Kidney (tissue), 14 donors: ENCODE data around the gene GRIA3. TPM values are rescaled to one million over a fixed set of nuclear protein-coding genes. Genes with fewer than 3 reads are reported as not detected.

Source experiments
- DNase-seq, 5 donors: peaks; one replicate each; pipeline ENCODE4 v3.0.0-alpha.2; 2013 to 2020
- FAIRE-seq: peaks from 2 replicates; lab custom pipeline; 2012; peaks lifted over from hg19 to GRCh38; lab: Jason Lieb, UNC
- H3K27ac ChIP-seq, 2 donors: one replicate each; pipeline ENCODE4 v1.7.0; 2013; ENCODE audit warnings: low read depth in 2 of 2, low read length in 2 of 2, inconsistent platforms in 1 of 2
- H3K27me3 ChIP-seq: one replicate; pipeline ENCODE4 v1.7.1; 2013; ENCODE audit warnings: low read length, inconsistent platforms; ENCODE audit not compliant: control insufficient read depth, insufficient read depth
- H3K36me3 ChIP-seq, 3 donors: one replicate each; pipeline versions ENCODE4 v1.7.0 to v1.7.1; 2013; ENCODE audit warnings: low read length in 3 of 3, control low read depth in 1 of 3, inconsistent platforms in 1 of 3; ENCODE audit not compliant: insufficient read depth in 3 of 3, control insufficient read depth in 2 of 3
- H3K4me1 ChIP-seq, 3 donors: one replicate each; pipeline versions ENCODE4 v1.7.0 to v1.7.1; 2013; ENCODE audit warnings: low read length in 3 of 3, inconsistent platforms in 1 of 3, low read depth in 1 of 3; ENCODE audit not compliant: control insufficient read depth in 2 of 3, insufficient read depth in 2 of 3
- H3K4me3 ChIP-seq, 3 donors: one replicate each; pipeline versions ENCODE4 v1.7.0 to v1.8.1; 2013; ENCODE audit warnings: low read length in 3 of 3, control low read depth in 1 of 3, inconsistent platforms in 1 of 3
- H3K9ac ChIP-seq, 3 donors: one replicate each; pipeline versions ENCODE4 v1.7.0 to v1.7.1; 2013; ENCODE audit warnings: low read length in 3 of 3, control low read depth in 1 of 3, inconsistent platforms in 1 of 3
- H3K9me3 ChIP-seq, 3 donors: one replicate each; pipeline versions ENCODE4 v1.7.0 to v1.7.1; 2013; ENCODE audit warnings: low read length in 3 of 3, control low read depth in 1 of 3, inconsistent platforms in 1 of 3; ENCODE audit not compliant: control insufficient read depth in 2 of 3, insufficient read depth in 1 of 3
- intact Hi-C: fragments of 100-400 bp; cut with DNase I; formaldehyde crosslinking; loops from one replicate; pipeline ENCODE4 v1.11.1; 2022
- polyA plus RNA-seq: library from polyadenylated mRNA; stranded (reverse); fragments of 350-450 nt; fragmentation: Illumina TruSeq; extraction: RNeasy Lipid Tissue Mini Kit (QIAGEN cat#74804); gene quantifications from one replicate; pipeline ENCODE4 v1.2.3, GENCODE V29; 2014; ENCODE audit warnings: low read depth, low replicate concordance; ENCODE audit not compliant: insufficient read depth
- total RNA-seq: library from RNA; stranded (reverse); fragmentation: NEBNext Ultra II Directional; extraction: Animal tissue kit (Norgen Biotek cat#: 25700); gene quantifications from one replicate; pipeline ENCODE4 v1.2.1, GENCODE V29; 2021
- TF ChIP-seq, protein P1 (sequence below): IDR thresholded peaks from 3 replicates; pipeline ENCODE4 v1.5.1; 2012; ENCODE audit warnings: mild to moderate bottlenecking, moderate library complexity, borderline replicate concordance; ENCODE audit not compliant: insufficient read depth; ENCODE audit errors: extremely low read depth
- donor health status: control.
- donor health status: control.
- donor health status: control.
- donor health status: control.
- donor health status: control.
- donor health status: DM: yes; HTN: yes; CAD: no.
- donor health status: Normal renal cell carcinoma (clear cell type).

Gene GRIA3
- total and polyA plus RNA-seq, 2 donors from 2014 or later, result 1.4 to 5.8 TPM

DNA sequence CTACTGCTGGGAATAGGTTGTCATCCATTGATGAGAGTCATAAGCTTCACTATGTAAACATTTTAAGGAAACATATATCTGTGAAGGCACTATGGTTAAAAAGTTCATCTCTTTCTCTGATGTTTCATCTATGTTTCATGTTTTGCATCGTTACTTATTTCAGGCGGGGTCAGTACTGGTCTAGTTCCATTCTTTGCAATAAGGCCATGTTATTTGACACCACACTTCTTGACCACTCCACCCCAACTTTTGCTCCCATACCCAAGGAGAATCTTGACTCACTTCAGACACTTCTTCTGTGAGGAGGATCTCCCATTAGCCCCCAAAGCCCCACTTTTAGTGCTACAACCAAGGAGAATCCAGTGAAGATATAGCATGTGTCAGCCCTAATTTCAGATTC, 119.4 kb downstream of the GRIA3 start:
- Histone ChIP-seq H3K4me3 (no peak overlapping the region), H3K9me3 (no peaks in the 10 kb centered on the region), H3K9ac (no peak overlapping the region), H3K27me3 (no peaks in the 10 kb centered on the region), H3K4me1 (no peaks in the 10 kb centered on the region), H3K27ac (no peak overlapping the region), H3K36me3 (no peaks in the 10 kb centered on the region)
- no peak for FAIRE-seq
- intact Hi-C loops, result no loop called here
- TF ChIP-seq, protein P1, sequence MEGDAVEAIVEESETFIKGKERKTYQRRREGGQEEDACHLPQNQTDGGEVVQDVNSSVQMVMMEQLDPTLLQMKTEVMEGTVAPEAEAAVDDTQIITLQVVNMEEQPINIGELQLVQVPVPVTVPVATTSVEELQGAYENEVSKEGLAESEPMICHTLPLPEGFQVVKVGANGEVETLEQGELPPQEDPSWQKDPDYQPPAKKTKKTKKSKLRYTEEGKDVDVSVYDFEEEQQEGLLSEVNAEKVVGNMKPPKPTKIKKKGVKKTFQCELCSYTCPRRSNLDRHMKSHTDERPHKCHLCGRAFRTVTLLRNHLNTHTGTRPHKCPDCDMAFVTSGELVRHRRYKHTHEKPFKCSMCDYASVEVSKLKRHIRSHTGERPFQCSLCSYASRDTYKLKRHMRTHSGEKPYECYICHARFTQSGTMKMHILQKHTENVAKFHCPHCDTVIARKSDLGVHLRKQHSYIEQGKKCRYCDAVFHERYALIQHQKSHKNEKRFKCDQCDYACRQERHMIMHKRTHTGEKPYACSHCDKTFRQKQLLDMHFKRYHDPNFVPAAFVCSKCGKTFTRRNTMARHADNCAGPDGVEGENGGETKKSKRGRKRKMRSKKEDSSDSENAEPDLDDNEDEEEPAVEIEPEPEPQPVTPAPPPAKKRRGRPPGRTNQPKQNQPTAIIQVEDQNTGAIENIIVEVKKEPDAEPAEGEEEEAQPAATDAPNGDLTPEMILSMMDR, result no peak
- DNase-seq, result no peak

DNA sequence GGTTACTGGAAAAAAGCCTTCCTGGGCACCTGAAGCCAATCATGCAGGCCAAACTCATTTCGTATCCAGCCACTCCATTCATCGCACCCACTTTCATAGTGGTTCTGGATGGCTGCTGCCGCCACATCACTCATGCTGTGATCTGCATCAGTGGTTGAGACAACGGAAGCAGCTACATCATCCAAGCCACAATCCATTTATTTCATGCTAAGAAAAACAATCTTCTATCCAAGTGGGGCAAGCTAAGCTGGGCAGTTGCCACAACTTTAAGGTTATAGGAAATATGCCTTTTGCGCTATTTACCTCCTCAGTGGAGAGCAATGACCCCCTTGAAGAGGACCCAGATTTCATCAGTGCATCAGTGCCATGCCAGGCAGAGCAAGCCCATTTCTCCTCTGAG, 124.6 kb downstream of the GRIA3 start:
- FAIRE-seq (no peak), DNase-seq (peak in 2 of 5 donors; percentile 17 to 24)
- no peaks in the 10 kb centered on the region for H3K36me3 ChIP-seq
- H3K4me1 ChIP-seq, result no peaks in the 10 kb centered on the region
- intact Hi-C loops, result no loop called here
- H3K27me3 ChIP-seq, result no peaks in the 10 kb centered on the region
- no peak overlapping the region for H3K27ac ChIP-seq
- H3K9ac ChIP-seq, result no peak overlapping the region
- H3K9me3 ChIP-seq, result no peaks in the 10 kb centered on the region
- TF ChIP-seq, protein P1, result no peak
- no peak overlapping the region for H3K4me3 ChIP-seq

DNA sequence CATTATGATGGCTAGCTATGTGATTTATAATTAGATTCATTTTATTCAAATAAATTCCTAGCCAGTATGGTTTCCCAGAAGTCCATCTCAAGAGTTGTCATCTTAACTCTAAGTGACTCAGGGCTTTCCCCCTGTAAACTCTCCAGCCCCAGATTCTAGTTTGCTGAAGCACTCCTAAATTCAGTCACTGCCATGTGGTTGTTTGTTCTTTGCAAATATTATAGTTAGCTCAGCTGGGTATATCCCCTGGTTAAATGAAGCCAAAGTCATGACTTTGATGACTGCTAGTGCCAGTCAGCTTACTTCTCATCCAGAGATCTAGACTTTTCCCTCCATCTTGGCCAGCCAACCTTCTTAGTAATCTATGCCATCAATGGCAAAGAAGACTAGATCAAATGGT, 126.0 kb downstream of the GRIA3 start:
- intact Hi-C loops, result no loop called here
- DNase-seq (no peak), FAIRE-seq (no peak)
- Histone ChIP-seq H3K27me3 (no peaks in the 10 kb centered on the region), H3K27ac (no peak overlapping the region), H3K9me3 (no peaks in the 10 kb centered on the region), H3K4me1 (no peaks in the 10 kb centered on the region), H3K36me3 (no peaks in the 10 kb centered on the region), H3K4me3 (no peak overlapping the region), H3K9ac (no peak overlapping the region)
- TF ChIP-seq, protein P1, result no peak

DNA sequence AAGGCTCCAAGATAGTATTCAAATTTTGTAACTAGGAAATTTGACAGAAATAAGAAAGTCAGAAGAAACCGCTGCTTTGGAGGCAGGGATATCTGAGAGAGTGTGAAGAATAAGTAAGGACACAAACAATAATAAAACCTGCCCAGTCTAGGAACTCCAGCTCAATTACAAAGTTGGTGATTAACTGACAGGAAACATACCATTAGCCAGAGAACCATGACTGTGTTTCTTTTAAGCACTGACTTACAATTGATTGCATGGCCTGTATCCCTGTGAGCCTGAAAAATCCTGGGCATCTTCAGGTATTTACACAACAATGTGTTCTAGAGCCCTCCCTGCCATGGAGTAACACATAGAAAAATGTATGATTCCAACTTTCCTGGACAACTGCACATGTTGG, 127.4 kb downstream of the GRIA3 start:
- H3K27ac ChIP-seq, result no peak overlapping the region
- H3K9me3 ChIP-seq, result no peaks in the 10 kb centered on the region
- intact Hi-C loops, result no loop called here
- FAIRE-seq (no peak), DNase-seq (peak in 3 of 5 donors; percentile 12 to 70 (median 63))
- H3K27me3 ChIP-seq, result no peaks in the 10 kb centered on the region
- H3K4me1 ChIP-seq, result no peaks in the 10 kb centered on the region
- H3K9ac ChIP-seq, result no peak overlapping the region
- no peak overlapping the region for H3K4me3 ChIP-seq
- no peaks in the 10 kb centered on the region for H3K36me3 ChIP-seq
- TF ChIP-seq, protein P1, result no peak
